SU-DHL-6 (cell line): ENCODE results near the gene DST.

Source experiments
- H2AFZ ChIP-seq: fragments of 200-600 bp; sonication (generic); 2 replicates; pipeline ENCODE4 v1.6.1; 2014; ENCODE audit warnings: low read depth, mild to moderate bottlenecking, moderate library complexity, mixed read lengths, antibody characterized with exemption, low read length; ENCODE audit not compliant: severe bottlenecking
- H3F3A ChIP-seq: fragments of 200-600 bp; shearing (Covaris generic); 2 replicates; pipeline ENCODE4 v1.6.0; 2016; ENCODE audit warnings: antibody characterized with exemption, mild to moderate bottlenecking; ENCODE audit not compliant: insufficient read depth
- H3K27ac ChIP-seq: fragments of 200-600 bp; sonication (generic); 2 replicates; pipeline ENCODE4 v1.5.1; 2016; ENCODE audit warnings: low read depth, mild to moderate bottlenecking, low read length, moderate library complexity, mixed read lengths
- H3K27me3 ChIP-seq: fragments of 200-600 bp; sonication (generic), shearing (Covaris generic); 2 replicates; pipeline ENCODE4 v1.6.0; 2014; ENCODE audit warnings: mild to moderate bottlenecking, low read length
- H3K36me3 ChIP-seq: fragments of 200-600 bp; sonication (generic); 2 replicates; pipeline ENCODE4 v1.6.1; 2014; ENCODE audit warnings: mild to moderate bottlenecking, low read length, mixed read lengths
- H3K4me2 ChIP-seq: fragments of 300-600, 200-600 bp; shearing (Covaris generic), sonication (generic); 2 replicates; pipeline ENCODE4 v1.6.0; 2014; ENCODE audit warnings: low read length, low read depth, mild to moderate bottlenecking; ENCODE audit not compliant: poor library complexity, severe bottlenecking
- H3K4me3 ChIP-seq: fragments of 200-600 bp; sonication (generic); 2 replicates; pipeline ENCODE4 v1.5.1; 2014; ENCODE audit warnings: antibody characterized with exemption, low read length, mild to moderate bottlenecking, mixed read lengths; ENCODE audit not compliant: insufficient read depth, poor library complexity, severe bottlenecking
- H3K79me2 ChIP-seq: fragments of 200-600 bp; sonication (generic); 2 replicates; pipeline ENCODE4 v1.6.1; 2014; ENCODE audit warnings: mild to moderate bottlenecking, low read length, moderate library complexity; ENCODE audit not compliant: insufficient read depth
- H3K9ac ChIP-seq: fragments of 200-600 bp; sonication (generic); 2 replicates; pipeline ENCODE4 v1.7.0; 2014; ENCODE audit warnings: mild to moderate bottlenecking, low read length
- H3K9me2 ChIP-seq: fragments of 200-600 bp; sonication (generic); replicated peaks from 2 replicates; pipeline ENCODE4 v1.6.1; 2014; ENCODE audit warnings: low read length; ENCODE audit not compliant: insufficient read depth
- H3K9me3 ChIP-seq: fragments of 200-600 bp; sonication (generic); 2 replicates; pipeline ENCODE4 v1.6.1; 2014; ENCODE audit warnings: low read length, mixed read lengths; ENCODE audit not compliant: insufficient read depth
- H4K20me1 ChIP-seq: fragments of 200-600 bp; sonication (generic); 2 replicates; pipeline ENCODE4 v1.6.1; 2014; ENCODE audit warnings: low read depth, mild to moderate bottlenecking, antibody characterized with exemption, low read length, moderate library complexity, mixed read lengths
- CTCF ChIP-seq: fragments of 200-600 bp; sonication (generic); IDR thresholded peaks from one replicate; pipeline ENCODE4 v1.5.1; 2017; ENCODE audit warnings: antibody characterized with exemption, mild to moderate bottlenecking, low read length, moderate library complexity; ENCODE audit not compliant: insufficient read depth, poor library complexity, severe bottlenecking
- EZH2phosphoT487 ChIP-seq: fragments of 200-600 bp; sonication (generic), shearing (Covaris generic); conservative IDR thresholded peaks from 2 replicates; pipeline ENCODE4 v1.6.1; 2018; ENCODE audit warnings: mild to moderate bottlenecking, antibody characterized with exemption, low read length, moderate library complexity, mixed read lengths

The DST gene

GRCh38 chr6:56420296-56420695 lies 222.4 kb downstream of the DST start:
- Histone ChIP-seq H3K9me2 (no peaks in the 10 kb centered on the region), H3K4me3 (no peak overlapping the region), H3K79me2 (no peaks in the 10 kb centered on the region), H3K9ac (no peak overlapping the region), H3K36me3 (no peaks in the 10 kb centered on the region), H3F3A (no peaks in the 10 kb centered on the region), H3K27me3 (no peaks in the 10 kb centered on the region), H2AFZ (no peak overlapping the region), H3K9me3 (no peaks in the 10 kb centered on the region), H3K27ac (no peak overlapping the region), H3K4me2 (no peak overlapping the region), H4K20me1 (no peaks in the 10 kb centered on the region)
- TF ChIP-seq CTCF (no peak), EZH2phosphoT487 (no peak)

- H4K20me1 ChIP-seq = no peaks in the 10 kb centered on the region
- no peak overlapping the region for H3K4me2 ChIP-seq
- no peaks in the 10 kb centered on the region for H3K79me2 ChIP-seq
- no peak overlapping the region for H3K4me3 ChIP-seq
- no peaks in the 10 kb centered on the region for H3K36me3 ChIP-seq
- no peaks in the 10 kb centered on the region for H3K9me2 ChIP-seq
- TF ChIP-seq CTCF = no peak
- TF ChIP-seq EZH2phosphoT487 = no peak
- H3F3A ChIP-seq = no peaks in the 10 kb centered on the region
- H2AFZ ChIP-seq = no peak overlapping the region
- H3K27me3 ChIP-seq = no peaks in the 10 kb centered on the region
- H3K9me3 ChIP-seq = no peaks in the 10 kb centered on the region
- H3K27ac ChIP-seq = no peak overlapping the region
- H3K9ac ChIP-seq = no peak overlapping the region
These were observed 223.5 kb downstream of the DST start for GRCh38 chr6:56419191-56419590.

GRCh38 chr6:56417823-56418222 lies 224.9 kb downstream of the DST start:
- Histone ChIP-seq H4K20me1 (no peaks in the 10 kb centered on the region), H3K9me3 (no peaks in the 10 kb centered on the region), H3K79me2 (no peaks in the 10 kb centered on the region), H3K27me3 (no peaks in the 10 kb centered on the region), H3K27ac (no peak overlapping the region), H3K4me3 (no peak overlapping the region), H3K9ac (no peak overlapping the region), H2AFZ (no peak overlapping the region), H3K4me2 (no peak overlapping the region), H3K36me3 (no peaks in the 10 kb centered on the region), H3K9me2 (no peaks in the 10 kb centered on the region), H3F3A (no peaks in the 10 kb centered on the region)
- no peak for TF ChIP-seq CTCF
- no peak for TF ChIP-seq EZH2phosphoT487

- no peak overlapping the region for H2AFZ ChIP-seq
- no peaks in the 10 kb centered on the region for H3K9me2 ChIP-seq
- no peaks in the 10 kb centered on the region for H3F3A ChIP-seq
- no peak for TF ChIP-seq EZH2phosphoT487
- TF ChIP-seq CTCF = no peak
- no peaks in the 10 kb centered on the region for H3K27me3 ChIP-seq
- no peak overlapping the region for H3K27ac ChIP-seq
- H3K9ac ChIP-seq = no peak overlapping the region
- no peaks in the 10 kb centered on the region for H4K20me1 ChIP-seq
- H3K79me2 ChIP-seq = no peaks in the 10 kb centered on the region
- no peaks in the 10 kb centered on the region for H3K9me3 ChIP-seq
- no peak overlapping the region for H3K4me2 ChIP-seq
- H3K4me3 ChIP-seq = no peak overlapping the region
- no peaks in the 10 kb centered on the region for H3K36me3 ChIP-seq
These were observed 226.4 kb downstream of the DST start for GRCh38 chr6:56416247-56416646.
